OCI-LY1 (cell line): ENCODE data around the gene GFOD2.

Experiments used
- CTCF ChIP-seq: fragments of 200-600 bp; sonication (generic), shearing (Covaris generic); IDR thresholded peaks from 2 replicates; pipeline ENCODE4 v1.5.1; 2017; ENCODE audit warnings: mild to moderate bottlenecking, antibody characterized with exemption, low read length, moderate library complexity, mixed read lengths
- EZH2 ChIP-seq: fragments of 200-600 bp; sonication (generic), shearing (Covaris generic); IDR thresholded peaks from 2 replicates; pipeline ENCODE4 v1.8.0; 2017; ENCODE audit warnings: borderline replicate concordance, mixed run types, mild to moderate bottlenecking, antibody characterized with exemption, low read length, moderate library complexity, mixed read lengths

GRCh38 chr16:67628216-67628615 is 90.9 kb downstream of the GFOD2 start:
- TF ChIP-seq CTCF (no peak), EZH2 (no peak)
